ENCODE measurements around the gene CELA2B. TPM values are rescaled to one million over a fixed set of nuclear protein-coding genes. Genes with fewer than 3 reads are reported as not detected.
"Not testable (repeated sequence)": the region's sequence is repeated elsewhere in the genome, so short reads cannot be mapped to it uniquely, and the experiment has no call there.

Gene CELA2B
- total and polyA plus RNA-seq, 2 donors (not counting 1 experiment from before 2014, with no cell fraction given): not detected

- Histone ChIP-seq H3K27ac (ENCODE audit: insufficient read depth, low read length) (no peak overlapping the region), H3K79me2 (ENCODE audit: control insufficient read depth, insufficient read depth, low read length) (no peaks in the 10 kb centered on the region), H2AFZ (ENCODE audit: low read length) (no peak overlapping the region), H3K4me2 (ENCODE audit: extremely low read depth, insufficient read depth, low read length) (no peak overlapping the region), H3K9me3 (ENCODE audit: control insufficient read depth, insufficient read depth, low read depth, low read length) (no peaks in the 10 kb centered on the region), H3K27me3 (ENCODE audit: control insufficient read depth, insufficient read depth, low read length) (no peaks in the 10 kb centered on the region), H3K36me3 (ENCODE audit: control insufficient read depth, insufficient read depth, low read length) (no peaks in the 10 kb centered on the region), H3K9ac (ENCODE audit: insufficient read depth, low read length) (no peak overlapping the region), H3K4me3 (replicated peaks in 1 of 4; ENCODE audit: control extremely low read depth in 1 of 4, insufficient read depth in 1 of 4, low read depth in 3 of 4, low read length in 4 of 4) (no peak overlapping the region), H4K20me1 (ENCODE audit: control insufficient read depth, extremely low read depth, insufficient read depth, low read length) (no peaks in the 10 kb centered on the region), H3K4me1 (ENCODE audit: control insufficient read depth, extremely low read depth, insufficient read depth, low read length) (peaks cover 7% of the 10 kb centered on the region)
- no peak for TF ChIP-seq EZH2 (IDR thresholded peaks at IDR 0.05; ENCODE audit: low read length, missing control alignments)
- no peak for TF ChIP-seq CTCF (conservative IDR thresholded peaks at IDR 0.05 in 1 of 2, IDR thresholded peaks at IDR 0.05 in 1 of 2; ENCODE audit: low read depth in 1 of 2, low read length in 2 of 2)
- DNase-seq (ENCODE audit: low read depth in 2 of 2): peak; percentile 38 to 68
Measured at GRCh38 chr1:15455522-15455921, 20.4 kb upstream of the CELA2B start.

GRCh38 chr1:15456313-15456954 is 19.5 kb upstream of the CELA2B start, which contains the start of gene CELA2A:
Gene CELA2A (plus strand): TSS chr1:15456732. CDS start chr1:15456754, 22 bp downstream.
- H3K27me3 ChIP-seq (ENCODE audit: control insufficient read depth, insufficient read depth, low read length): no peaks in the 10 kb centered on the region

GRCh38 chr1:15457585-15457984 is 18.3 kb upstream of the CELA2B start:
- no peaks in the 10 kb centered on the region for H3K36me3 ChIP-seq (ENCODE audit: control insufficient read depth, insufficient read depth, low read length)
- no peak for DNase-seq (ENCODE audit: low read depth in 2 of 2)
- H3K4me1 ChIP-seq (ENCODE audit: control insufficient read depth, extremely low read depth, insufficient read depth, low read length): peaks cover 7% of the 10 kb centered on the region

More at GRCh38 chr1:15456313-15456954, 19.5 kb upstream of the CELA2B start, which contains the start of gene CELA2A:
- Histone ChIP-seq H3K27ac (ENCODE audit: insufficient read depth, low read length) (no peak within 1 kb of the TSS), H3K4me1 (ENCODE audit: control insufficient read depth, extremely low read depth, insufficient read depth, low read length) (peaks cover 7% of the 10 kb centered on the region), H3K9ac (ENCODE audit: insufficient read depth, low read length) (no peak within 1 kb of the TSS), H3K9me3 (ENCODE audit: control insufficient read depth, insufficient read depth, low read depth, low read length) (no peaks in the 10 kb centered on the region), H3K79me2 (ENCODE audit: control insufficient read depth, insufficient read depth, low read length) (no peaks in the 10 kb centered on the region), H3K4me3 (replicated peaks in 1 of 4; ENCODE audit: control extremely low read depth in 1 of 4, insufficient read depth in 1 of 4, low read depth in 3 of 4, low read length in 4 of 4) (no peak within 1 kb of the TSS), H3K36me3 (ENCODE audit: control insufficient read depth, insufficient read depth, low read length) (no peaks in the 10 kb centered on the region), H3K4me2 (ENCODE audit: extremely low read depth, insufficient read depth, low read length) (no peak within 1 kb of the TSS), H4K20me1 (ENCODE audit: control insufficient read depth, extremely low read depth, insufficient read depth, low read length) (no peaks in the 10 kb centered on the region), H2AFZ (ENCODE audit: low read length) (no peak within 1 kb of the TSS)
- no peak for DNase-seq (ENCODE audit: low read depth in 2 of 2)
- no peak for TF ChIP-seq CTCF (conservative IDR thresholded peaks at IDR 0.05 in 1 of 2, IDR thresholded peaks at IDR 0.05 in 1 of 2; ENCODE audit: low read depth in 1 of 2, low read length in 2 of 2)
- no peak for TF ChIP-seq EZH2 (IDR thresholded peaks at IDR 0.05; ENCODE audit: low read length, missing control alignments)

GRCh38 chr1:15458388-15458787 is 17.5 kb upstream of the CELA2B start:
- not testable (repeated sequence) for H3K36me3 ChIP-seq (ENCODE audit: control insufficient read depth, insufficient read depth, low read length); H4K20me1 ChIP-seq (ENCODE audit: control insufficient read depth, extremely low read depth, insufficient read depth, low read length); H3K27ac ChIP-seq (ENCODE audit: insufficient read depth, low read length); H3K79me2 ChIP-seq (ENCODE audit: control insufficient read depth, insufficient read depth, low read length); H3K27me3 ChIP-seq (ENCODE audit: control insufficient read depth, insufficient read depth, low read length); H3K4me1 ChIP-seq (ENCODE audit: control insufficient read depth, extremely low read depth, insufficient read depth, low read length); H2AFZ ChIP-seq (ENCODE audit: low read length); DNase-seq (ENCODE audit: low read depth in 2 of 2); H3K4me3 ChIP-seq (replicated peaks in 1 of 4; ENCODE audit: control extremely low read depth in 1 of 4, insufficient read depth in 1 of 4, low read depth in 3 of 4, low read length in 4 of 4); H3K9me3 ChIP-seq (ENCODE audit: control insufficient read depth, insufficient read depth, low read depth, low read length); H3K9ac ChIP-seq (ENCODE audit: insufficient read depth, low read length); H3K4me2 ChIP-seq (ENCODE audit: extremely low read depth, insufficient read depth, low read length)

More at GRCh38 chr1:15457585-15457984, 18.3 kb upstream of the CELA2B start:
- Histone ChIP-seq H3K4me2 (ENCODE audit: extremely low read depth, insufficient read depth, low read length) (no peak overlapping the region), H2AFZ (ENCODE audit: low read length) (no peak overlapping the region), H3K9ac (ENCODE audit: insufficient read depth, low read length) (no peak overlapping the region), H3K9me3 (ENCODE audit: control insufficient read depth, insufficient read depth, low read depth, low read length) (no peaks in the 10 kb centered on the region), H3K4me3 (replicated peaks in 1 of 4; ENCODE audit: control extremely low read depth in 1 of 4, insufficient read depth in 1 of 4, low read depth in 3 of 4, low read length in 4 of 4) (no peak overlapping the region), H3K79me2 (ENCODE audit: control insufficient read depth, insufficient read depth, low read length) (no peaks in the 10 kb centered on the region), H4K20me1 (ENCODE audit: control insufficient read depth, extremely low read depth, insufficient read depth, low read length) (no peaks in the 10 kb centered on the region), H3K27ac (ENCODE audit: insufficient read depth, low read length) (no peak overlapping the region), H3K27me3 (ENCODE audit: control insufficient read depth, insufficient read depth, low read length) (no peaks in the 10 kb centered on the region)
- TF ChIP-seq EZH2 (IDR thresholded peaks at IDR 0.05; ENCODE audit: low read length, missing control alignments) (no peak), CTCF (conservative IDR thresholded peaks at IDR 0.05 in 1 of 2, IDR thresholded peaks at IDR 0.05 in 1 of 2; ENCODE audit: low read depth in 1 of 2, low read length in 2 of 2) (no peak)

Measured in fibroblast of lung (primary cell).